Endothelial cell of umbilical vein (primary cell): ENCODE data around the gene SRD5A1. TPM values are rescaled to one million over a fixed set of nuclear protein-coding genes. Genes with fewer than 3 reads are reported as not detected.

Experiments used
- BruUV-seq: library from RNA; stranded (reverse); fragments of 400-500 nt; replicated peaks from 2 replicates; lab custom pipeline; 2021; lab: Mats Ljungman, UMichigan
- CTCF ChIA-PET: fragments of 300-600, 350-600 bp; sonication (Branson Sonifier 250); formaldehyde crosslinking; loops from one replicate; lab custom pipeline; 2021; ENCODE audit warnings: antibody characterized with exemption, inconsistent platforms; lab: Charles Lee
- POLR2A ChIA-PET: fragments of 300-600, 350-600 bp; sonication (Branson Sonifier 250); formaldehyde crosslinking; loops from one replicate; lab custom pipeline; 2021; ENCODE audit warnings: antibody characterized with exemption, inconsistent platforms; lab: Charles Lee
- DNase-seq: peaks from one replicate; pipeline ENCODE4 v3.0.0-alpha.2; 2011; ENCODE audit warnings: low read depth, low spot score
- FAIRE-seq: peaks from 2 replicates; lab custom pipeline; 2011; peaks lifted over from hg19 to GRCh38; lab: Jason Lieb, UNC
- H2AFZ ChIP-seq: 2 replicates; pipeline ENCODE4 v1.6.0; 2012; ENCODE audit warnings: low read depth, low read length, control low read depth, inconsistent platforms
- H3K27ac ChIP-seq: 2 replicates; pipeline ENCODE4 v1.5.1; 2011; ENCODE audit warnings: low read depth, mild to moderate bottlenecking, control low read depth, low read length, moderate library complexity; ENCODE audit not compliant: insufficient read depth
- H3K27me3 ChIP-seq, 2 experiments: 2 replicates each; pipeline versions ENCODE4 v1.6.0 to v1.6.1; 2011; ENCODE audit warnings: low read length in 2 of 2, mixed read lengths in 1 of 2; ENCODE audit not compliant: control insufficient read depth in 2 of 2, insufficient read depth in 2 of 2
- H3K36me3 ChIP-seq, 2 experiments: 2 replicates in 1 of 2; 3 replicates in 1 of 2; pipeline ENCODE4 v1.5.1; 2011; ENCODE audit warnings: low read length in 2 of 2, mild to moderate bottlenecking in 1 of 2, moderate library complexity in 1 of 2; ENCODE audit not compliant: control insufficient read depth in 2 of 2, insufficient read depth in 2 of 2; ENCODE audit errors: extremely low read depth in 1 of 2
- H3K4me1 ChIP-seq: 3 replicates; pipeline ENCODE4 v1.5.1; 2011; ENCODE audit warnings: mild to moderate bottlenecking, low read length; ENCODE audit not compliant: control insufficient read depth, insufficient read depth; ENCODE audit errors: extremely low read depth
- H3K4me2 ChIP-seq: 2 replicates; pipeline ENCODE4 v1.6.1; 2011; ENCODE audit warnings: low read length, control low read depth, mixed read lengths; ENCODE audit not compliant: insufficient read depth
- H3K4me3 ChIP-seq, 3 experiments: fragments of 200-600 bp in 1 of 3; sonication (generic), shearing (Covaris generic) in 1 of 3; replicated peaks in 1 of 3; 2 replicates each; pipeline ENCODE4 v1.5.1; 2011 to 2016; ENCODE audit warnings: control low read depth in 3 of 3, low read length in 3 of 3, mild to moderate bottlenecking in 2 of 3, inconsistent platforms in 1 of 3, low read depth in 1 of 3, moderate library complexity in 1 of 3; ENCODE audit not compliant: insufficient read depth in 1 of 3
- H3K79me2 ChIP-seq: 2 replicates; pipeline ENCODE4 v1.6.0; 2012; ENCODE audit warnings: low read length, inconsistent platforms; ENCODE audit not compliant: control insufficient read depth, insufficient read depth
- H3K9ac ChIP-seq: replicated peaks from 2 replicates; pipeline ENCODE3; 2011; ENCODE audit warnings: low read length, control low read depth; ENCODE audit not compliant: insufficient read depth; ENCODE audit errors: extremely low read depth
- H3K9me1 ChIP-seq: replicated peaks from 3 replicates; pipeline ENCODE4 v1.6.0; 2011; ENCODE audit warnings: mild to moderate bottlenecking, low read length; ENCODE audit not compliant: control insufficient read depth, insufficient read depth; ENCODE audit errors: extremely low read depth
- H3K9me3 ChIP-seq: replicated peaks from 2 replicates; pipeline ENCODE4 v1.5.1; 2012; ENCODE audit warnings: low read length, inconsistent platforms; ENCODE audit not compliant: control insufficient read depth, insufficient read depth
- H4K20me1 ChIP-seq: replicated peaks from 2 replicates; pipeline ENCODE3; 2011; ENCODE audit warnings: mild to moderate bottlenecking, low read length; ENCODE audit not compliant: control insufficient read depth, insufficient read depth; ENCODE audit errors: extremely low read depth
- CTCF ChIP-seq, 2 donors: IDR thresholded peaks; 1 replicate in 1 of 2; 2 replicates in 1 of 2; pipeline ENCODE4 v1.5.1; 2011; ENCODE audit warnings: low read length in 2 of 2, mild to moderate bottlenecking in 2 of 2, moderate library complexity in 2 of 2, control low read depth in 1 of 2, inconsistent platforms in 1 of 2, low read depth in 1 of 2; ENCODE audit not compliant: insufficient read depth in 1 of 2; ENCODE audit errors: extremely low read depth in 1 of 2
- FOS ChIP-seq: IDR thresholded peaks from 2 replicates; pipeline ENCODE4 v1.6.1; 2011; ENCODE audit warnings: mild to moderate bottlenecking, low read length, moderate library complexity, borderline replicate concordance; ENCODE audit not compliant: insufficient read depth
- GATA2 ChIP-seq: IDR thresholded peaks from 2 replicates; pipeline ENCODE4 v1.7.0; 2011; ENCODE audit warnings: low read depth, mild to moderate bottlenecking, moderate library complexity, mixed read lengths, low read length; ENCODE audit not compliant: insufficient read length, insufficient read depth
- JUN ChIP-seq: IDR thresholded peaks from 2 replicates; pipeline ENCODE4 v1.6.1; 2011; ENCODE audit warnings: borderline replicate concordance, low read depth; ENCODE audit not compliant: insufficient read length, insufficient read depth
- MYC ChIP-seq: IDR thresholded peaks from one replicate; pipeline ENCODE4 v1.6.1; 2011; ENCODE audit warnings: mild to moderate bottlenecking, low read depth, low read length
- dilution Hi-C: fragments of 300-500 bp; cut with MboI; formaldehyde crosslinking; loops from one replicate; pipeline ENCODE4 v1.15.0; 2019; ENCODE audit warnings: low sequenced_read_pairs; ENCODE audit not compliant: extremely low pct_ligation_motif_present
- intact Hi-C: fragments of 100-400 bp; cut with micrococcal nuclease; formaldehyde crosslinking; loops from one replicate; pipeline ENCODE4 v1.10.0; 2022
- polyA plus RNA-seq, 4 experiments: library from polyadenylated mRNA; depleted of rRNA in 3 of 4; stranded (reverse) in 3 of 4; unstranded in 1 of 4; fragments of >200 nt; gene quantifications; 2 replicates each; pipeline versions ENCODE4 v1.2.1 to v1.2.3, GENCODE V29; 2011 to 2012; ENCODE audit warnings: missing spikeins in 1 of 4
- total RNA-seq: library from RNA; stranded (reverse); gene quantifications from 2 replicates; pipeline ENCODE4 v1.2.3, GENCODE V29; 2021

SRD5A1 gene
- total and polyA plus RNA-seq, 2 donors (not counting 3 experiments of a cell fraction or from before 2014, with no cell fraction given): 11.6 to 14.8 TPM

GRCh38 chr5:6704361-6704851, 71.2 kb downstream of the SRD5A1 start:
- Histone ChIP-seq H3K4me3 (no peak overlapping the region), H3K4me2 (no peak overlapping the region), H2AFZ (no peak overlapping the region), H3K4me1 (no peaks in the 10 kb centered on the region), H3K36me3 (no peaks in the 10 kb centered on the region), H3K9me1 (no peaks in the 10 kb centered on the region), H3K79me2 (no peaks in the 10 kb centered on the region), H3K9me3 (no peaks in the 10 kb centered on the region), H4K20me1 (no peaks in the 10 kb centered on the region), H3K27me3 (peaks cover 1 to 2% of the 10 kb centered on the region in 2 experiments), H3K27ac (no peak overlapping the region), H3K9ac (no peak overlapping the region)
- TF ChIP-seq CTCF (IDR thresholded peaks at IDR 0.05; ENCODE audit: extremely low read depth in 1 of 2, insufficient read depth in 1 of 2, low read depth in 1 of 2, low read length in 2 of 2) (no peak), JUN (peak; percentile 4), GATA2 (no peak), MYC (no peak), FOS (no peak)
- FAIRE-seq: no peak
- no TSS peak for BruUV-seq
- POLR2A ChIA-PET: interaction anchor here (0.8 kb wide), 1 partner anchor 9 kb away, joined by 3 read pairs; the partner anchor contains the start of gene TENT4A
- intact Hi-C loops: loop anchor here (1.0 kb wide), 1 partner anchor 9 kb away; the partner anchor contains the start of gene TENT4A
- peak; percentile 14 for DNase-seq
- CTCF ChIA-PET: interaction anchor here (1.4 kb wide), 1 partner anchor 62 kb away, joined by 3 read pairs; no protein-coding TSS in a partner anchor
- dilution Hi-C loops: no loop called here
